SK-N-SH (cell line): Measurements from ENCODE around the gene SDK1.

ENCODE experiments used
- EZH2phosphoT487 ChIP-seq: fragments of 200-600 bp; sonication (generic); IDR thresholded peaks from 2 replicates; pipeline ENCODE4 v1.6.1; 2017; ENCODE audit warnings: low read depth, mixed run types, mild to moderate bottlenecking, antibody characterized with exemption, moderate library complexity, borderline replicate concordance
- MXI1 ChIP-seq: IDR thresholded peaks from 2 replicates; pipeline ENCODE4 v1.6.1; 2012; ENCODE audit warnings: mild to moderate bottlenecking, low read depth, low read length, improper control_type of control experiment
- RXRA ChIP-seq: IDR thresholded peaks from 2 replicates; pipeline ENCODE4 v1.4.0; 2012; ENCODE audit warnings: low read depth, mild to moderate bottlenecking, borderline replicate concordance
- SIN3A ChIP-seq: IDR thresholded peaks from 2 replicates; pipeline ENCODE4 v1.6.1; 2012; ENCODE audit warnings: low read depth, mild to moderate bottlenecking, low read length, moderate library complexity, borderline replicate concordance
- TEAD4 ChIP-seq: IDR thresholded peaks from 2 replicates; pipeline ENCODE4 v1.4.0; 2012; ENCODE audit warnings: mild to moderate bottlenecking, borderline replicate concordance; ENCODE audit not compliant: insufficient read depth
- TF ChIP-seq, protein P1 (sequence below): fragments of 200-600 bp; sonication (generic); IDR thresholded peaks from 2 replicates; pipeline ENCODE4 v1.6.1; 2017; ENCODE audit warnings: antibody characterized with exemption, mild to moderate bottlenecking, moderate library complexity
- TF ChIP-seq, protein P2 (sequence below): IDR thresholded peaks from 2 replicates; pipeline ENCODE4 v1.4.0; 2012; ENCODE audit warnings: low read depth

DNA sequence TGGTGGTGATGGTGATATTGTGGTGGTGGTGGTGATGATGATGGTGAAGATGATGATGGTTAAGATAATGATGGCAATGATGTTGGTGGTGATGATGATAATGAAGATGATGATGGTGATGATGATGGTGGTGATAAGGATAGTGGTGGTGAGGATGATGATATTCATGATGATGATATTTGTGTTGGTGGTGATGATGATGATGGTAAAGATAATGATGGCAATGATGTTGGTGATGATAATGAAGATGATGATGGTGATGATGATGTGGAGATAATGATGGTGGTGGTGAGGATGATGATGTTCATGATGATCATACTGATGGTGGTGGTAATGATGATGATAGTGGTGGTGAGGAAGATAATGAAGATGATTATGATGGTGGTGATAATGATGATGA, 30.7 kb upstream of the SDK1 start:
- TF ChIP-seq, protein P1, sequence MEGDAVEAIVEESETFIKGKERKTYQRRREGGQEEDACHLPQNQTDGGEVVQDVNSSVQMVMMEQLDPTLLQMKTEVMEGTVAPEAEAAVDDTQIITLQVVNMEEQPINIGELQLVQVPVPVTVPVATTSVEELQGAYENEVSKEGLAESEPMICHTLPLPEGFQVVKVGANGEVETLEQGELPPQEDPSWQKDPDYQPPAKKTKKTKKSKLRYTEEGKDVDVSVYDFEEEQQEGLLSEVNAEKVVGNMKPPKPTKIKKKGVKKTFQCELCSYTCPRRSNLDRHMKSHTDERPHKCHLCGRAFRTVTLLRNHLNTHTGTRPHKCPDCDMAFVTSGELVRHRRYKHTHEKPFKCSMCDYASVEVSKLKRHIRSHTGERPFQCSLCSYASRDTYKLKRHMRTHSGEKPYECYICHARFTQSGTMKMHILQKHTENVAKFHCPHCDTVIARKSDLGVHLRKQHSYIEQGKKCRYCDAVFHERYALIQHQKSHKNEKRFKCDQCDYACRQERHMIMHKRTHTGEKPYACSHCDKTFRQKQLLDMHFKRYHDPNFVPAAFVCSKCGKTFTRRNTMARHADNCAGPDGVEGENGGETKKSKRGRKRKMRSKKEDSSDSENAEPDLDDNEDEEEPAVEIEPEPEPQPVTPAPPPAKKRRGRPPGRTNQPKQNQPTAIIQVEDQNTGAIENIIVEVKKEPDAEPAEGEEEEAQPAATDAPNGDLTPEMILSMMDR, result no peak
- TF ChIP-seq EZH2phosphoT487, result no peak
- no peak for TF ChIP-seq MXI1
- no peak for TF ChIP-seq RXRA
- TF ChIP-seq, protein P2, sequence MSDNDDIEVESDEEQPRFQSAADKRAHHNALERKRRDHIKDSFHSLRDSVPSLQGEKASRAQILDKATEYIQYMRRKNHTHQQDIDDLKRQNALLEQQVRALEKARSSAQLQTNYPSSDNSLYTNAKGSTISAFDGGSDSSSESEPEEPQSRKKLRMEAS, result no peak
- no peak for TF ChIP-seq TEAD4
- TF ChIP-seq SIN3A, result no peak
